ENCODE measurements around the gene APOB. TPM values are rescaled to one million over a fixed set of nuclear protein-coding genes. Genes with fewer than 3 reads are reported as not detected.

APOB gene
- total and polyA plus RNA-seq, 10 of the 15 experiments (the other 5 are each of a cell fraction or from before 2014, with no cell fraction given) = 1.4 TPM; not detected in 9

DNA sequence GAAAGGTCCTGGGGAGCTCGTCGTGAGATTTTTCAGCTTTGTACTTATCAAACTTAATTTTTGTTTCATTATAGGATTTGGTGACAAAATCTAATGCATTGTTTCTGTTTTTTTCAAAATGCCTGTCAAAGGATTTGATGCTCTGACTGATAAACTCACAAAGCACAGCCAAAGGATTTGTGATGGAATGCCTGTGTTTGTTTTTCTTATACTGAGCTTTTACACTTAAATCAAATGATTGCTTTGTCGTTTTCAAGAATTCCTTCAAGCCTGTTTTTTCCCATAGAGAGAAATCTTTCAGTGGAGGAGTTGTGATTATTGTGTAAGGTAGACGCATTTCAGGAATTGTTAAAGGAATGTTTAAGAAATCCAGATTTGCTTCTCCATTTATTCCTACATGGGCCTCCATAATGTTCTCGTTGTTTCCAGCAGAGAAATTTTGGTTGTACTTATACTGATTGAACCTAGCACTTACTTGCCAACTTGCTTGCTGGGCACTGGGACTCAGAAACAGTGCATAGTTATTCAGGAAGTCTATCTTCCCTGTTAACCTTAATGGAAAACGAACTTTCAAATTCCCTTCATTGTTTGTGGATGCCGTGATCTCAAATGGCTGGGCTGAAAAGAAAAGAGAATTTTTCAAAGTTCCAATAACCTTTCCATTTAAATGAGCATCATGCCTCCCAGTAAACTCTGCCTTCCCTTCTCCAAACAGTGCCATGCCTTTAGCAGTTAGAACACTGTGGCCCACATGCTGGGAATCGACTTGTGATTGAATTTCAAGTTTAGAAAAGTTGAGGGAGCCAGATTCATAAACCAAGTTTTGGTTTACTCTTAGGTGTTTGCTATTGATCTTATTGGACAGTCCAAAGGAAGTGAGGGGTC lies 36.5 kb downstream of the APOB start:
- TF ChIP-seq, protein P1, sequence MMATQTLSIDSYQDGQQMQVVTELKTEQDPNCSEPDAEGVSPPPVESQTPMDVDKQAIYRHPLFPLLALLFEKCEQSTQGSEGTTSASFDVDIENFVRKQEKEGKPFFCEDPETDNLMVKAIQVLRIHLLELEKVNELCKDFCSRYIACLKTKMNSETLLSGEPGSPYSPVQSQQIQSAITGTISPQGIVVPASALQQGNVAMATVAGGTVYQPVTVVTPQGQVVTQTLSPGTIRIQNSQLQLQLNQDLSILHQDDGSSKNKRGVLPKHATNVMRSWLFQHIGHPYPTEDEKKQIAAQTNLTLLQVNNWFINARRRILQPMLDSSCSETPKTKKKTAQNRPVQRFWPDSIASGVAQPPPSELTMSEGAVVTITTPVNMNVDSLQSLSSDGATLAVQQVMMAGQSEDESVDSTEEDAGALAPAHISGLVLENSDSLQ (IDR thresholded peaks at IDR 0.05) = no peak
- TF ChIP-seq FOXM1 (IDR thresholded peaks at IDR 0.05; ENCODE audit: low read depth, low read length) (no peak), SUZ12 (IDR thresholded peaks at IDR 0.05; ENCODE audit: unreplicated experiment) (no peak), SREBF1 (IDR thresholded peaks at IDR 0.05; ENCODE audit: low read length) (no peak), TCF3 (IDR thresholded peaks at IDR 0.05; ENCODE audit: borderline replicate concordance, insufficient read depth, low read depth, low read length) (no peak), USF2 (IDR thresholded peaks at IDR 0.05; ENCODE audit: borderline replicate concordance, low read depth, low read length) (no peak), IKZF2 (IDR thresholded peaks at IDR 0.05) (no peak)
- TF ChIP-seq, protein P2, sequence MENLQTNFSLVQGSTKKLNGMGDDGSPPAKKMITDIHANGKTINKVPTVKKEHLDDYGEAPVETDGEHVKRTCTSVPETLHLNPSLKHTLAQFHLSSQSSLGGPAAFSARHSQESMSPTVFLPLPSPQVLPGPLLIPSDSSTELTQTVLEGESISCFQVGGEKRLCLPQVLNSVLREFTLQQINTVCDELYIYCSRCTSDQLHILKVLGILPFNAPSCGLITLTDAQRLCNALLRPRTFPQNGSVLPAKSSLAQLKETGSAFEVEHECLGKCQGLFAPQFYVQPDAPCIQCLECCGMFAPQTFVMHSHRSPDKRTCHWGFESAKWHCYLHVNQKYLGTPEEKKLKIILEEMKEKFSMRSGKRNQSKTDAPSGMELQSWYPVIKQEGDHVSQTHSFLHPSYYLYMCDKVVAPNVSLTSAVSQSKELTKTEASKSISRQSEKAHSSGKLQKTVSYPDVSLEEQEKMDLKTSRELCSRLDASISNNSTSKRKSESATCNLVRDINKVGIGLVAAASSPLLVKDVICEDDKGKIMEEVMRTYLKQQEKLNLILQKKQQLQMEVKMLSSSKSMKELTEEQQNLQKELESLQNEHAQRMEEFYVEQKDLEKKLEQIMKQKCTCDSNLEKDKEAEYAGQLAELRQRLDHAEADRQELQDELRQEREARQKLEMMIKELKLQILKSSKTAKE (IDR thresholded peaks at IDR 0.05; ENCODE audit: low read depth, poor library complexity, severe bottlenecking) = no peak
- Histone ChIP-seq H3K4me3 (no peak overlapping the region), H3K79me2 (ENCODE audit: control insufficient read depth, insufficient read depth, low read length) (no peaks in the 10 kb centered on the region), H3K9ac (ENCODE audit: control insufficient read depth, insufficient read depth, low read length) (no peak overlapping the region), H3K36me3 (ENCODE audit: control insufficient read depth in 2 of 2, insufficient read depth in 2 of 2, low read length in 1 of 2) (no peaks in the 10 kb centered on the region), H3K9me3 (replicated peaks; ENCODE audit: control insufficient read depth, insufficient read depth, low read length) (no peaks in the 10 kb centered on the region), H2AFZ (ENCODE audit: control insufficient read depth, low read depth, low read length) (no peak overlapping the region), H3K4me2 (ENCODE audit: control insufficient read depth, insufficient read depth) (no peak overlapping the region), H3K4me1 (ENCODE audit: control insufficient read depth, insufficient read depth, low read length) (no peaks in the 10 kb centered on the region), H3K27me3 (replicated peaks in 1 of 2; ENCODE audit: control insufficient read depth in 2 of 2, insufficient read depth in 2 of 2, low read length in 1 of 2) (no peaks in the 10 kb centered on the region), H4K20me1 (ENCODE audit: control insufficient read depth, insufficient read depth) (no peaks in the 10 kb centered on the region), H3K27ac (ENCODE audit: control insufficient read depth, insufficient read depth) (no peak overlapping the region)
- ChIA-PET POLR2A (no interaction called here), SMC1A (ENCODE audit: uncharacterized antibody, unreplicated experiment) (no interaction called here), CTCF (interaction anchor here (1.2 kb wide), 1 partner anchor 346 kb away, joined by 4 read pairs; no protein-coding TSS in a partner anchor), RAD21 (ENCODE audit: unreplicated experiment) (no interaction called here)
- WGBS (ENCODE audit: insufficient coverage, insufficient replicate concordance, low lambda C conversion rate, missing lambda C conversion rate) = 8% methylated on average over 8 of the region's 8 CpGs
- ATAC-seq = no peak
- in situ Hi-C loops (cut with MboI) = no loop called here
- no TSS peak for BruUV-seq (replicated peaks)
- intact Hi-C loops (cut with micrococcal nuclease; ENCODE audit: unreplicated experiment) = no loop called here
- DNase-seq (ENCODE audit: low read depth, low spot score) = no peak
- FAIRE-seq = no peak
